GM18526 (cell line): ENCODE data around the gene CYB5B.

ENCODE experiments used
- POLR2A ChIP-seq: IDR thresholded peaks from 3 replicates; pipeline ENCODE4 v1.6.1; 2011; ENCODE audit not compliant: insufficient read length; ENCODE audit errors: extremely low read depth

CYB5B gene

GRCh38 chr16:69424053-69424934 is at the start of gene CYB5B:
CYB5B (plus strand) TSS chr16:69424619; CDS start chr16:69424684, 65 bp downstream.
- TF ChIP-seq POLR2A: peak; percentile 91

- no peak for TF ChIP-seq POLR2A
Measured at GRCh38 chr16:69376393-69377059, 47.9 kb upstream of the CYB5B start.

- TF ChIP-seq POLR2A: no peak
Measured at GRCh38 chr16:69378036-69378435, 46.4 kb upstream of the CYB5B start.

DNA sequence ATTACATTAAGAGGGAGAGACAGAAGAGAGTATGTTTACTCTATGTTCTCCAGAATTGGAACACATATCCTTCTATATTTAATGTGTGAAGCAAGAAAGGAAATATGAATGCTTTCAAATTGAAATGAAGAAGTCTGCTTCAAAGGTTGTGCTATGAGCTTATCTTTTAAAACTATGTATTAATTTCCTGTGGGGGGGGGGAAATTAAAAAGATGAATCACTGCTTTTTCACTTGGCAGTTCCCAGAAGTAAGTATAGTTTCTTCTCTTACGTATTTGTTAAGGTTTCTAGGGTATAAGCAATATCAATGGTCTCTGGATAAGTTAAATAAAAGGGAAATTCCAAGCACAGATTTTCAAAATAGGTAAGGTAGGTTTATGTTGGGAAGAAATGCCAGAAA is 45.7 kb upstream of the CYB5B start:
- TF ChIP-seq POLR2A: no peak

DNA sequence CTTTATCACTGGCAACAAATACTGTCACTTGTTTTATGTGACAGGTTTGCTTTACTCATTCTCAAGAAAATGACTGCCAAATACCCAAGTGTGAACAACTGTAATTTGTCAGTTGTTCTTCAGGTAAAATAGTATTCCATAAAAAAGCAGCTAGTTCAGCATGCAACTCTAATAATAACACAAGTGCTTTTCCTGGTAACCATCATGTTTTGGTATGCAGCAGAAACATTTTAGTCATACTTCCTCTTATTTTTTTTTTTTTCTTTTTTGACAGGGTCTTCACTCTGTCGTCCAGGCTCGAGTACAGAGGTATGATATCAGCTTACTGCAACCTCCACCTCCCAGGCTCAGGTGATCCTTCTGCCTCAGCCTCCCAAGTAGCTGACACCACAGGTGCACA is 43.2 kb upstream of the CYB5B start:
- TF ChIP-seq POLR2A: no peak

DNA sequence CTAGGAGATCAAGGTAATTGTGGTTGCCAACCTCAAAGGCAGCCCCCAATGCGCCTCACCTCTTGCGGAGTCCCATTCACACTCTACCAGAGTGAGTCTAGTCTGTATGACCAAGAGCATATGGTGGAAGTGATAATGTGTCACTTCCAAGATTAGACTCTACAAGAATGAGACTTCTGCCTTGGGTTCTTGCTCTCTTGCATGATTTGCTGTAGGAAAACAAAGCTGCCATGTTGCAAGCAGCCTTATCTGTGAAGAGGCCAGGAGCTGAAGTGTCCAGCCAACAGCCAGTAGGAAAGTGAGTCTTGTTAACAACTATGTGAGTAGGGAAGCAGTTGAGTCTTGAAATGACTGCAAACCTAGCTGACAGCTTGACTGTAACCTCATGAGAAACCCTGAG is 42.0 kb upstream of the CYB5B start:
- no peak for TF ChIP-seq POLR2A

DNA sequence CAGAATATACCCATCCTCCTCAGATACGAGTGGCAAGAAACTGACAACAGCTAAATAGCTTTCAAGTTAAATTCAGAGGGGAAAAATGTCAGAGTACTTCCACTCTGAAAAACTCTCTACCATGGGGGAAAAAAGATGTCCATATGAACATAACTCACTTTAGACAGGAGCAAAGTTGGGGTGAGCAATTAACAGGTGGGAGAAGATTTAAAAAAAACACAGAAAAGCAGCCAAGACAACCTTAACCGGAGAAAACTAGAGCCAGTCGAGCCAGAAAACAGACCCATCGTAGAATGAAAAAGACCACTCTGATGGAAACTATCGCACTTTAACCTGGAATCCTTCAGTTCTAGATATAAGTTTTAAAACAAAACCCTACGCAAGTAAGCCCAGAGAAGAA is 39.4 kb upstream of the CYB5B start:
- no peak for TF ChIP-seq POLR2A

- no peak for TF ChIP-seq POLR2A
Measured at GRCh38 chr16:69386596-69386995, 37.8 kb upstream of the CYB5B start.

GRCh38 chr16:69393898-69394849 is 30.2 kb upstream of the CYB5B start:
- TF ChIP-seq POLR2A: no peak

GRCh38 chr16:69395859-69396186 is 28.6 kb upstream of the CYB5B start:
- TF ChIP-seq POLR2A: no peak

DNA sequence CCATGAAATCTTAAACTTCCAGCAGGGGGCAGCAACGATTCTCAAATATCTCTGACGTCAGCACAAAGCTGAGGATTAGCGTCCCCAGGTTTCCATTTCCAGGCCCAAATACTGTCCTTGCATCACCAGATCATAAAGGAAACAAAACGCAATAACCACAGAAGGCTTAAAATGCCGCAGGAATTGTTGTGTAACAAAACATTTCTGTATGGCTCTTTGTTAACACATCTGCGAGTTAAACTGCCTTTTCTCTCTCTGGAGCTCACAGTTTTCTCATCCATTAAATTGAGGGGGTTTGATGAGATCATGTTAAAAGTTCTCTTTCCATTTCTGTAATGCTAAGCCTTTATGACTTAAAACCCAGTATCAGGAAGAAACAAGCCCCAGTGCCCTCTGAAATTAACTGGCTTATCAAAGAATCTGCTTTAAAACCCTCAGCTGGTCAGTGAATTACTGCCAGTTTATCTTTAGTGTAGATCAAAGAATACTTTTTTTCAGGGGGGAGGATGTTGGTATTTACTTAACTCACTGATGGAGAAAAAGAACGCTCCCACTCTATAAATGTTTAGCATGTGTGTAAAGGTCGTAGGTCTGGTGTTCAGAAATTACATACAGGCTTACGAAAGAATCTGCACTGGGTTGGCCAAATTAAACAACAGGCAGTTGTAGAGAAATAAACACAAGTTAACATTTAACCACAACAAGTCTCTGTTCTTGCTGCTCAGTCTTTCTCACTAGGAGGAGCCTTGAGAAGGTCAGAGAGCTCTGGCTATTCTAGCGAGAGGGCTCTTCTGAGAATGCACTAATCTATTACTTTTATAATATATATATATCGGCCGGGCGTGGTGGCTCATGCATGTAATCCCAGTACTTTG is 28.0 kb upstream of the CYB5B start:
- TF ChIP-seq POLR2A: no peak

DNA sequence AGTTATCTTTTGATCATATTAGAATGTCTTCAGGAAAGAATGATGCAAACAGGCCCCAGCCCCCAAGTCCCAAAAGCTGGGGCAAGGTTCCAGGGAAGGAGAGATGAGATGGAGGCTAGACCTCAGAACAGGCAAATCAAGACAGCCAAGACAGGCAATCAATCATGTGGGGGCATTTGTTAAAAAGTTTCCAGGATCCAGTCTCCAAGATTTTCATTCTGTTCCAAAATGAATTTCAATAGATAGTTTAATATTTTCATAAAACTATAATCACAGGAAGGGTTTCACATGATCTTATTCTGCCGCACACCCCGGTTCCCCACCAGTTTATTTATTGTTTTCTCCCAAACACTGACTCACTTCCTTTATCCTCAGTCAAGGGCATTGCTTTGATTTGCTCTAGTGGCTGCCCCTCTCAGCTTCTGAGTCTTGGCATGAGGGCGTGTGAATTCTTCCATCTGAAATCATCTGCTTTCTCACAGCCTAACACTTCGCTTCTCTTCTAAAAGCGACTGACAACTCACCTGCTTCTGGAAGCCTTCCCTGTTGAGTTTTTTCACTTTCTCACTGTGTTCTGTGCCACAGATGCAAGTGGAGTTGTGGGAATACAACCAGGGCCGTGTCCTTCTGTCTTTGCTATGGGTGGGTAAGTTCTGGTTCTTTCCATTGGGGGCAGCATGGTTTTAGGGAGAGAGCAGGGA is 26.4 kb upstream of the CYB5B start:
- TF ChIP-seq POLR2A: no peak

DNA sequence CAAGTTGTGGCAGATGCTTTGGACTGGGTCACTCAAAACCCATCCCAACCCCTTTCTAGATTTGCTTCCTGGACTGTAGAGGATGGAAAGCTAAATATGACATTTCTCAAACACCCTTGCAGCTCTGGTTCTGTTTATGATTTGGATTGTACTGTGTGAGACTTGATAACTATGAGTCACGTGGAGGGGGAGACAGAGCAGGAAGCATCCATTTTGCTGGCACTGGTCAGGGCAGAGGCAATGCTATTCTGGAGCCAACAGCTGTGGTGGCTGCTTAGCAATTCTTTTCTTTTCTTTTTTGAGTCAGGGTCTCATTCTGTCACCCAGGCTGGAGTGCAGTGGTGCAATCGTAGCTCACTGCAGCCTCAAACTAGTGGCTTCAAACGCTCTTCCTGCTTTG is 25.1 kb upstream of the CYB5B start:
- no peak for TF ChIP-seq POLR2A

DNA sequence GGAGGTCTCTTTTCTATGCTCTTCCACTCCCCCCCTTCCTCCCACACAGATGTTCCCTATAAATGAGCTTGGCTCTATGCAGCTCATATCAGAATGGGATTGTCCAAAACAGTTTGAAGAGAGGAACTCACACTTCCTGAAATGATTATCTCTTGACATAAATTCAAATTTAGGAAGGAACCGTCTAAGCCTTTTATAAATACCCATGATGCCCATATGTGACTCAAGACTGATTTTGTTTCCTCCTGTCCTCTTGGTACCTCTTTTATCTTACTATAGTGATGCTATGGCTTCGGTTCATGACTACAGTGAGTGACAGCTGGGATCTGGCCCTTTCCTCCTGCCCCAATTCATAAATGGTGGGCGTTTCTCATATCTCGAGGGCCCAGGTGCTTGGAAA is 22.0 kb upstream of the CYB5B start:
- TF ChIP-seq POLR2A: no peak
